ENCODE measurements around the gene FTO.

DNA sequence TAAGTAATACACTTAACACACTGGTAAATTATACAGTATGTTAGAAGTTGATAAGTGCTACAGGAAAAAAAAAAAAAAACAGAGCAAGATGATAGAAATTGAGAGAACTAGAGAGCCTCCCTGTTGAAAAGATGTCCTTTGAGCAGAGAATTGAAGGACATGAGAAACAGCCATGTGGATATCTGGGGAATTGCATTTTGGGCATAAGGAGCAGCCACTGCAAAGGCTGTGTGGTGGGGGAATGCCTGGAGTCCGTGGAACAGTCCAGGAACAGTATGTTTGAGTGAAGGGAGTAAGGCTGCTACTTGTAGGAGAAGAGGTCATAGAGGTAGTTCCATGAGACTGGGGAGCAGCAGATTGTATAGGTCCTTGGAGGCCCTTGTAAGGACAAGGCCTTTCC, 178.4 kb downstream of the FTO start:
- no peak for TF ChIP-seq FOXP1 (IDR thresholded peaks at IDR 0.05)
- TF ChIP-seq FOXP1 (CRISPR knock-in tag; IDR thresholded peaks at IDR 0.05): no peak
- TF ChIP-seq HINFP (CRISPR knock-in tag; IDR thresholded peaks at IDR 0.05; ENCODE audit: low read depth): no peak
- TF ChIP-seq ZNF577 (CRISPR knock-in tag; IDR thresholded peaks at IDR 0.05; ENCODE audit: borderline replicate concordance, low read depth): no peak
